Measurements from ENCODE around the gene SHOC2. TPM values are rescaled to one million over a fixed set of nuclear protein-coding genes. Genes with fewer than 3 reads are reported as not detected.
"Not testable (repeated sequence)": the region's sequence is repeated elsewhere in the genome, so short reads cannot be mapped to it uniquely, and the experiment has no call there.

Gene SHOC2
- polyA plus RNA-seq, 1 donor (not counting 4 experiments of a cell fraction or from before 2014, with no cell fraction given): 27.7 TPM

GRCh38 chr10:110914431-110914830, 5.0 kb upstream of the SHOC2 start:
- H3K79me2 ChIP-seq (ENCODE audit: control insufficient read depth, insufficient read depth, low read length): no peaks in the 10 kb centered on the region
- H3K4me3 ChIP-seq (ENCODE audit: control insufficient read depth in 2 of 3, extremely low read depth in 1 of 3, insufficient read depth in 2 of 3, low read depth in 1 of 3, low read length in 3 of 3): no peak overlapping the region
- no peak overlapping the region for H3K4me2 ChIP-seq (ENCODE audit: control insufficient read depth, extremely low read depth, insufficient read depth, low read depth, low read length)
- no peak overlapping the region for H3K27ac ChIP-seq (ENCODE audit: control insufficient read depth, insufficient read depth, low read length)
- H2AFZ ChIP-seq (ENCODE audit: control insufficient read depth, low read length): no peak overlapping the region
- H3K9ac ChIP-seq (ENCODE audit: control insufficient read depth, extremely low read depth, insufficient read depth, low read length): no peak overlapping the region
- dilution Hi-C loops (cut with MboI; ENCODE audit: extremely low pct_ligation_motif_present, low sequenced_read_pairs): no loop called here
- no peak for TF ChIP-seq CTCF (optimal IDR thresholded peaks at IDR 0.05 in 1 of 3, IDR thresholded peaks at IDR 0.05 in 1 of 3, conservative IDR thresholded peaks at IDR 0.05 in 1 of 3; ENCODE audit: extremely low read depth in 1 of 3, insufficient read depth in 2 of 3, low read length in 3 of 3)
- TF ChIP-seq EZH2 (IDR thresholded peaks at IDR 0.05; ENCODE audit: low read length): no peak
- no peaks in the 10 kb centered on the region for H3K9me1 ChIP-seq (ENCODE audit: control insufficient read depth, extremely low read depth, insufficient read depth, low read length)
- DNase-seq (ENCODE audit: low read depth, low spot score) (no peak), FAIRE-seq (no peak)
- H3K9me3 ChIP-seq (ENCODE audit: control insufficient read depth, low read depth, low read length): no peaks in the 10 kb centered on the region
- H3K27me3 ChIP-seq (ENCODE audit: control insufficient read depth, extremely low read depth, insufficient read depth, low read length): no peaks in the 10 kb centered on the region
- H3K36me3 ChIP-seq (ENCODE audit: control insufficient read depth in 2 of 2, extremely low read depth in 1 of 2, insufficient read depth in 2 of 2, low read length in 2 of 2): peaks cover 0 to 2% of the 10 kb centered on the region in 2 experiments
- peaks cover 12% of the 10 kb centered on the region for H3K4me1 ChIP-seq (ENCODE audit: control insufficient read depth, extremely low read depth, insufficient read depth, low read length)
- no peaks in the 10 kb centered on the region for H4K20me1 ChIP-seq (ENCODE audit: control insufficient read depth, extremely low read depth, insufficient read depth, low read length)

DNA sequence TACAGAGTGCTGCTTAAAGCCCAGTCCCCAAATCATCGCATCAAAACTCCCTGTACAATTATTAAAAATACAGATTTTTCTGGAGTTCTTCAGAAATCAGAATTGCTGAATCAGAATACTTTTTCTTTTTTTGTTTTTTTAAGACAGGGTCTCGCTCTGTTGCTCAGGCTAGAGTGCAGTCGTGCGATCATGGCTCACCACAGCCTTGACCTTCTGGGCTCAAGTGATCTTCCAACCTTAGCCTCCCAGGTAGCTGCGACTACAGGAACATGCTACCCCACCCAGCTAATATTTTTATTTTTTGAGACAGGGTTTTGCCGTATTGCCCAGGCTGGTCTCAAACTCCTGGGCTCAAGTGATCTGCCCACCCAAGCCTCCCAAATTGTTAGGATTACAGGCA, 4.4 kb upstream of the SHOC2 start:
- Histone ChIP-seq H3K36me3 (ENCODE audit: control insufficient read depth in 2 of 2, extremely low read depth in 1 of 2, insufficient read depth in 2 of 2, low read length in 2 of 2) (peaks cover 0 to 2% of the 10 kb centered on the region in 2 experiments), H3K9me1 (ENCODE audit: control insufficient read depth, extremely low read depth, insufficient read depth, low read length) (no peaks in the 10 kb centered on the region), H3K27ac (ENCODE audit: control insufficient read depth, insufficient read depth, low read length) (no peak overlapping the region), H3K4me1 (ENCODE audit: control insufficient read depth, extremely low read depth, insufficient read depth, low read length) (peaks cover 12% of the 10 kb centered on the region), H3K4me2 (ENCODE audit: control insufficient read depth, extremely low read depth, insufficient read depth, low read depth, low read length) (no peak overlapping the region), H3K27me3 (ENCODE audit: control insufficient read depth, extremely low read depth, insufficient read depth, low read length) (no peaks in the 10 kb centered on the region), H2AFZ (ENCODE audit: control insufficient read depth, low read length) (no peak overlapping the region), H3K9ac (ENCODE audit: control insufficient read depth, extremely low read depth, insufficient read depth, low read length) (no peak overlapping the region), H4K20me1 (ENCODE audit: control insufficient read depth, extremely low read depth, insufficient read depth, low read length) (no peaks in the 10 kb centered on the region), H3K4me3 (ENCODE audit: control insufficient read depth in 2 of 3, extremely low read depth in 1 of 3, insufficient read depth in 2 of 3, low read depth in 1 of 3, low read length in 3 of 3) (no peak overlapping the region), H3K9me3 (ENCODE audit: control insufficient read depth, low read depth, low read length) (no peaks in the 10 kb centered on the region), H3K79me2 (ENCODE audit: control insufficient read depth, insufficient read depth, low read length) (peaks cover 2% of the 10 kb centered on the region)
- dilution Hi-C loops (cut with MboI; ENCODE audit: extremely low pct_ligation_motif_present, low sequenced_read_pairs): no loop called here
- DNase-seq (ENCODE audit: low read depth, low spot score) (no peak), FAIRE-seq (no peak)
- TF ChIP-seq CTCF (optimal IDR thresholded peaks at IDR 0.05 in 1 of 3, IDR thresholded peaks at IDR 0.05 in 1 of 3, conservative IDR thresholded peaks at IDR 0.05 in 1 of 3; ENCODE audit: extremely low read depth in 1 of 3, insufficient read depth in 2 of 3, low read length in 3 of 3) (no peak), EZH2 (IDR thresholded peaks at IDR 0.05; ENCODE audit: low read length) (no peak)

DNA sequence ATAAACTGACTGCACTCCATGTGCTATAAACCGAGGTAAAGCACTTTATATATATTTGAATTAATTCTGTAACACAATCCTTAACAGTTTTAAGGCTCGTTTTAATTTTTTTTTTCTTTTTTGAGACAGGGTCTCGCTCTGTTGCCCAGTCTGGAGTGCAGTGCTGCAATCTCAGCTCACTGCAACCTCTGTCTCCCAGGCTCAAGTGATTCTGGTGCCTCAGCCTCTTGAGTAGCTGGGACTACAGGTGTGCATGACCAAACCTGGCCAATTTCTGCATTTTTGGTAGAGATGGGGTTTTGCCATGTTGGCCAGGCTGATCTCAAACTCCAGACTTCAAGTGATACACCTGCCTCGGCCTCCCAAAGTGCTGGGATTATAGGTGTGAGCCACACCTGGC, 3.8 kb upstream of the SHOC2 start:
- peaks cover 12% of the 10 kb centered on the region for H3K4me1 ChIP-seq (ENCODE audit: control insufficient read depth, extremely low read depth, insufficient read depth, low read length)
- H3K27ac ChIP-seq (ENCODE audit: control insufficient read depth, insufficient read depth, low read length); H3K9ac ChIP-seq (ENCODE audit: control insufficient read depth, extremely low read depth, insufficient read depth, low read length); H4K20me1 ChIP-seq (ENCODE audit: control insufficient read depth, extremely low read depth, insufficient read depth, low read length); H3K27me3 ChIP-seq (ENCODE audit: control insufficient read depth, extremely low read depth, insufficient read depth, low read length); H3K79me2 ChIP-seq (ENCODE audit: control insufficient read depth, insufficient read depth, low read length); DNase-seq (ENCODE audit: low read depth, low spot score); H3K9me3 ChIP-seq (ENCODE audit: control insufficient read depth, low read depth, low read length); H2AFZ ChIP-seq (ENCODE audit: control insufficient read depth, low read length); H3K4me2 ChIP-seq (ENCODE audit: control insufficient read depth, extremely low read depth, insufficient read depth, low read depth, low read length); H3K36me3 ChIP-seq (ENCODE audit: control insufficient read depth in 2 of 2, extremely low read depth in 1 of 2, insufficient read depth in 2 of 2, low read length in 2 of 2); FAIRE-seq; H3K9me1 ChIP-seq (ENCODE audit: control insufficient read depth, extremely low read depth, insufficient read depth, low read length); dilution Hi-C loops (cut with MboI; ENCODE audit: extremely low pct_ligation_motif_present, low sequenced_read_pairs); H3K4me3 ChIP-seq (ENCODE audit: control insufficient read depth in 2 of 3, extremely low read depth in 1 of 3, insufficient read depth in 2 of 3, low read depth in 1 of 3, low read length in 3 of 3): not testable (repeated sequence)
